ENCODE data around the gene ZNF414.

ZNF414 gene

GRCh38 chr19:8531470-8531869, 17.5 kb upstream of the ZNF414 start:
- TF ChIP-seq CTCF (IDR thresholded peaks at IDR 0.05; ENCODE audit: insufficient read depth, low read depth, low read length, missing control alignments): no peak
- H3K4me3 ChIP-seq (ENCODE audit: low read length): no peak overlapping the region
- no peak for DNase-seq (ENCODE audit: low read depth)

GRCh38 chr19:8530061-8530679, 16.2 kb upstream of the ZNF414 start:
- no peak for DNase-seq (ENCODE audit: low read depth)
- H3K4me3 ChIP-seq (ENCODE audit: low read length): no peak overlapping the region
- no peak for TF ChIP-seq CTCF (IDR thresholded peaks at IDR 0.05; ENCODE audit: insufficient read depth, low read depth, low read length, missing control alignments)

- TF ChIP-seq CTCF (IDR thresholded peaks at IDR 0.05; ENCODE audit: insufficient read depth, low read depth, low read length, missing control alignments): no peak
- DNase-seq (ENCODE audit: low read depth): no peak
- H3K4me3 ChIP-seq (ENCODE audit: low read length): no peak overlapping the region
Observed at GRCh38 chr19:8529369-8530006, 15.5 kb upstream of the ZNF414 start.

GRCh38 chr19:8528500-8528899, 14.5 kb upstream of the ZNF414 start:
- TF ChIP-seq CTCF (IDR thresholded peaks at IDR 0.05; ENCODE audit: insufficient read depth, low read depth, low read length, missing control alignments): no peak
- no peak for DNase-seq (ENCODE audit: low read depth)
- H3K4me3 ChIP-seq (ENCODE audit: low read length): no peak overlapping the region

- no peak for TF ChIP-seq CTCF (IDR thresholded peaks at IDR 0.05; ENCODE audit: insufficient read depth, low read depth, low read length, missing control alignments)
- H3K4me3 ChIP-seq (ENCODE audit: low read length): peak overlapping the region; percentile 69
- DNase-seq (ENCODE audit: low read depth): peak; percentile 69
Observed at GRCh38 chr19:8526345-8527091, 12.6 kb upstream of the ZNF414 start.

- peak overlapping the region; percentile 50 for H3K4me3 ChIP-seq (ENCODE audit: low read length)
- TF ChIP-seq CTCF (IDR thresholded peaks at IDR 0.05; ENCODE audit: insufficient read depth, low read depth, low read length, missing control alignments): no peak
Observed at GRCh38 chr19:8525401-8525684, 11.4 kb upstream of the ZNF414 start.

More at GRCh38 chr19:8525401-8525684, 11.4 kb upstream of the ZNF414 start:
- DNase-seq (ENCODE audit: low read depth): no peak
